SH-SY5Y (cell line): ENCODE measurements around the gene SLC25A42.

Experiments used
- GATA2 ChIP-seq: IDR thresholded peaks from 2 replicates; pipeline ENCODE4 v1.6.1; 2011; ENCODE audit warnings: mild to moderate bottlenecking, low read depth, low read length
- GATA3 ChIP-seq: IDR thresholded peaks from 2 replicates; pipeline ENCODE4 v1.6.1; 2011; ENCODE audit warnings: low read depth, mild to moderate bottlenecking, low read length, moderate library complexity

GRCh38 chr19:19059018-19059836, 4.6 kb upstream of the SLC25A42 start:
- no peak for TF ChIP-seq GATA2
- no peak for TF ChIP-seq GATA3
